NCI-H748 (cell line): ENCODE measurements around the gene DIDO1.

Source experiments
- DNase-seq: peaks from one replicate; lab custom pipeline; 2025; ENCODE audit not compliant: unreplicated experiment; lab: John Stamatoyannopoulos, UW

The DIDO1 gene

DNA sequence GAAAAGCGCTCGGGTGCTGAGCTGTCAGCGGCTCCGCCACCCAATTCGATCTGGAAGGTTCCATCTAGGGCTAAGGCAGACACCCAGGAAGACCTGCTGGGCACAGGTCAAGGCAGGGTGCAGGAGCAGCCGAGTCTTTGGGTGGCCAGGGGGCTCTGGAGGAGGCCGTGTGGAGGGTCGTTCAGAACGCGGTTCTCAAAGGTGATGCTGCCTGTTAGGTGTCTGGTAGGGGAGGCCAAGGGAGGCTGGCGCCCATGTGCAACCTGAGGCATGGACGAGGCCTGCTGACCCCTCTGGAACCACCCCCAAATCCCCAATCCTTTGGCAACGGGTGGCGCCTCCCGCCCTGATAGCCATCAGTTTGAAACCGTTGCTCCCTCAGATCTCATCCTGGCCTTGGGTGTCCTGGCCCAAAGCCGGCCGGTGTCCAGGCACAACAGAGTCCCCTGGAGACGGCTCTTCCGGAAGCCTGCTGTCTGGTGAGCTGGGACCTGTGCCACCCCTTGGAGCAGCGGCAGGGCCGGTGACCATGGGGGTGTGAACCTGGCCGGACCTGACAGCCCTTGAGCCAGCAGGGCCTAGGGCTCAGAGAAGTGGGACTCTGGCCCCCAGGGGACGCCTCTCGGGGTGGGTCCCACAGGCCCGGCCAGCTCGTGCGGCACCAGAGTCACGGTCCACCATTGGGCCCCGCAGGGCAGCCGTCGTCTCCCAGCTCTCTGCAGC lies 36.7 kb upstream of the DIDO1 start:
- DNase-seq = no peak

DNA sequence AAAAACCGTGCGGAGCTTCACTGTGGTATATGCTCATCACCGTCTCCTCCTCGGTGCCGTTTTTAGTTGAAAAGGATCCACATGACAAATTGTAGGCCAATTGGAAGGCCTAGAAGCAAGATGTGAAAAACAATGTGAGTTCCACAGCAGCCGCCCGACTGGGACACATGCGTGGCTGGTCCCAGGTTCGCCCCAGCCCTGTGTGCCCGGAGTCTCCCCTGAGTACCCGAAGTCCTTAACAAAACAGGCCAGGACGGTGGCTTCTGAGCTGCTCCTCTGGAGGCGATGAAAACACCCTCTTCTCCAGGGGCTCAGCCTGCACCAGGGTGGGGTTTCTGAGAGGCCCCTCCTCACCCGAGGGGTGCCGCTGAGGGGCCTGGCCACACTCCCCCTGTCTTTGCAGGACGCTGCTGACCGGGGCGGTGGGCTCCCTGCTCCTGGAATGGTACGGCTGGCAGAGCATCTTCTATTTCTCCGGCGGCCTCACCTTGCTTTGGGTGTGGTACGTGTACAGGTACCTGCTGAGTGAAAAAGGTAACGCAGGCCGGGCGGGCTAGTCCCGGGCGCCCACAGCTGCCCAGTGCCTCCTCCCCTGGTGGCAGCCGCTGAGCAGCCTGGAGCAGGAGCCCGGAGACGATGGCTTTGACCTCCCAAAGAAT lies 36.0 kb upstream of the DIDO1 start:
- DNase-seq = no peak

DNA sequence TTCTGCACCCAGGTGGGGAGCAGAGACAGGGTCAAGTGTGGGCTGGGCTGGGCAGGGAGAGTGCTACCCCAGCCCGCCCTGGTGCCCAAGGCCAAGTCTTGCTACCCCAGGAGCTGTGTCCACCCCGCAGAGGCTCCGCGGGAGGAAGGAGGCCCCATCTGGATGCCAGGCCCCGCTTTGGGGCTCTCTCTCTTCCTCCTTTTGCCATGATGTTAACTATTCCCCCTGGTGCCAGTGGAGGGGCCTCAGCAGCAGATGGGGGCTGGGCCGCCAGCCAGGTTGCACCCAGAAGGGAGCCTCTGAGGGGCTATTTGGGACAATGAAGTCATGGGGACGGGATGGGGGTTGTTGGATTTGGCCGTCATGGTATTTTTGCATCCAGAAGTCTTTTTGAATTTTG lies 35.5 kb upstream of the DIDO1 start:
- DNase-seq = no peak

DNA sequence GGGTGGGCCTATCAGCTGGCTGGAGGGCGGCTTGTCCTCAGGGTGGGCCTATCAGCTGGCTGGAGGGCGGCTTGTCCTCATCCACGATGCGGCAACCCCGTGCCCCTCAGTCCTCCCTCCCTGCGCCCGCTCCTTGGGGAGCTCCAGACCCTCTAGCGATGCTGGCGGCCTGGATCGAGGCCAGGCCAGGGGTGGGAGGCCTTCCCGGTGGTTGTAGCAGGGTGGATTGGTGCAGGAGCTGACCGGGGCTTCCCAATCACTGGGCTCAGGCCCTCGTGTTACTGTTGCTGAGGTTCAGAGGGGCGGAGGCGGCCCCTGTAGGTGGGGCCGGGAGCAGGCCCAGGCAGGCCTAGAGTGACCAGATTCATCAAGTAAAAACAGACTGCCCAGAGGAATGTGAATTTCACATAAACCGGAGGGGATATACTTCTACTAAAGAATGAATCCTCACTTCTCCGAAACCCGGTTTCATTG lies 35.0 kb upstream of the DIDO1 start:
- DNase-seq = peak; percentile 56

DNA sequence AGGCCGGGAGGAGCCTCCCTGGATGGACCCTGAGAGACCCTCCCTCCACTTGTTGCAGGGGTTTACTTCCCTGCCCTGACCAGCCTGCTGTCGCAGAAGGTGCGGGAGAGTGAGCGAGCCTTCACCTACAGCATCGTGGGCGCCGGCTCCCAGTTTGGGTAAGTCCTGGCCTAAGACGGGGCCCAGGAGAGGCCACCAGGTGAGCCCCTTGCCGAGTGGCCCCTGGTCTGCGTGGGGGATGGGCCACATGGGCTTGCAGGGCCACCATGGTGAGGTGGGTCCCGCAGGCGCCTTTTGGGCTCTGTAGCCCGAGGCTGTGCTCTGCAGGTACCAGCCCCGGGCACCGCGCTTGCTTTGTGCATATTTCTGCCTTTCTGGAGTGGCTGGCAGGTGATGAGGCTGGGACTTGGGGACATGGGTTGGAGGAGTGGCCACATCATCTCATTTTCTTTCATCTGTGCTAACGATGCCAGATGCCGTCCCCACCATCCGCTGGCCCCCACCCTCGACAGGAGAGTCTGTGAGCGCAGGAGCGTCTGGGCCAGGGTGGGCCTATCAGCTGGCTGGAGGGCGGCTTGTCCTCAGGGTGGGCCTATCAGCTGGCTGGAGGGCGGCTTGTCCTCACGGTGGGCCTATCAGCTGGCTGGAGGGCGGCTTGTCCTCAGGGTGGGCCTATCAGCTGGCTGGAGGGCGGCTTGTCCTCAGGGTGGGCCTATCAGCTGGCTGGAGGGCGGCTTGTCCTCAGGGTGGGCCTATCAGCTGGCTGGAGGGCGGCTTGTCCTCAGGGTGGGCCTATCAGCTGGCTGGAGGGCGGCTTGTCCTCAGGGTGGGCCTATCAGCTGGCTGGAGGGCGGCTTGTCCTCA lies 34.4 kb upstream of the DIDO1 start:
- peak; percentile 80 for DNase-seq

GRCh38 chr20:62959998-62960436 lies 33.7 kb upstream of the DIDO1 start:
- no peak for DNase-seq

DNA sequence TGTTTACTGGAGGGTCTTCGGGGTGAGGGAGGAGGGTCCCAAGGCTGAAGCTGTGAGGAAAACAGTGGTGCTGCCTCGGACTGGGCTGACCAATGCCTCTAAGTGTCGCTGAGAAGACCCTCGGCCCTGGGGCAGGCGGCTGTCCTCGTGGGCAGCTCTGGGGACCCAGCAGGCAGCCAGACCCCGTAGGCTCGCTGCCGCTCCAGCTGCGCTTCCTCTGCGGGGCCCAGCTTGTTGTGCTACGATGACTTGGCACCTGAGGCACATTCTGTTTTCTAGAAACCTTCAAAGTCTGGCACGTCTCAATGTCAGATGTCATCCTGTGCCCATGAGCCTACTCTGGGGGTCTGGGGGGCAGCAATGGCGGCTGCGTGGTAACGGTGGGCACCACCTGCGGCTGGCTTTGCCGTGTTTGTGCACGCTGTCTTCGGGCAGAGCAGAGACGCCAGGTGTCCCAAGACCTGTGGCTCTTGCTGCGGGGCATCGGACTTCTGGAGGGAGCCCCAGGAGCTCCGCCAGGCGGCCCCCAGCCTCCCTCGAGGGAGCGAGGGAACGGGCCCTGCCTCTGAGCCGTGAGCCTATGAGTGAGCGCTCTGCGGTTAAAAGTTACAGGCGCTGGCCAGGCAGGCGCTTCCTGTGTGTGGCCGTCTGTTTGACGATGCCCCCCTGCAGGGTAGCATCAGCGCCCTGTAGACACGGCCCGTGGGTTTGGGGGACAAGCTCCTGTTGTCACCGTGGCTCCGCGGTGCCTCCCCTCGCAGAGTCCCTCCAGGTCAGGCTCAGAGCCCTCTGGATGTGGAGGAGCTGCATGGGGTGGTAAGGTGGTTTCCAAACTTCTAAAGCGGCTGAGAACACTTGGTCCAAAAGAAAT lies 33.0 kb upstream of the DIDO1 start:
- DNase-seq = no peak

- DNase-seq = no peak
These were observed 32.2 kb upstream of the DIDO1 start for GRCh38 chr20:62958388-62959100.

GRCh38 chr20:62957136-62958117 lies 31.1 kb upstream of the DIDO1 start:
- no peak for DNase-seq

GRCh38 chr20:62956387-62957135 lies 30.3 kb upstream of the DIDO1 start:
- no peak for DNase-seq

DNA sequence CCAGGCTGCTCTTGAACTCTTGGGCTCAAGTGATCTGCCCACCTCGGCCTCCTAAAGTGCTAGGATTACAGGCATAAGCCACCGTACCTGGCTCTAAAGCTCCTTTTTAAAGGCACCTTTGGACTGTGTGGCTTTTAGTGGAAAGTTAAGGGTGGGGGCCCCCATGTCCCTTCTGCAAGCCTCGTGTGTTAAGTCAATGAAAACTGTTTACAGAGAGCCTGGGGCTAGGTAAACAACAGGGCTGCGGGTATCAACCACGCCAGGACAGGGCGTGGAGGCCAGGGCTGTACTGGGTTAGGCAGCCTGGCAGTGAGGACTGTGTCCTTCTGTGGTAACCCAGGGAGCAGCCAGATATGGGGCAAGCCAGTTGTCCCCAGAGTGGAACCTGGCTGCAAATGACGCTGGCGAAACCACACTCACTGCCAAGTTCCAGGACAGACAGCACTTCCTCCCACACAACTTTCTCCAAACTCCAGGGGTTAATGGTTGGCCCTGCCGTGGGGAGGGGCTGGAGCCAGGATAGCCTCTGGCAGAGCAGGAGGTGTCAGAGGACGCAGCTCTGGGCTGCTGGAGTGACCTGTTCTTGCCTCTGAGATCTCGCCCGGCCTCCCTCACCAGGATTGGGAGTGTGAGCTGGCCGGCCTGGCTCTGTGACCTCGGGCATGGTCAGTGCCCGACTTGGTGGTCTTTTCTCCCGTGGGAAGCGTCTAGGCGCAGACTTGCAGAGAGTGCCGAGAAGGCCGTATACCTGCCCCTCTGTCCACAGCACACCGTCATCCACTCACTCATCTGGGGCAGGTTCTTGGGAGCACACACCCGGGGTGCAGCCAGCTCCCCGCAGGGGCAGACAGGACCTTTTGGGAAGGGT lies 29.4 kb upstream of the DIDO1 start:
- DNase-seq = no peak

DNA sequence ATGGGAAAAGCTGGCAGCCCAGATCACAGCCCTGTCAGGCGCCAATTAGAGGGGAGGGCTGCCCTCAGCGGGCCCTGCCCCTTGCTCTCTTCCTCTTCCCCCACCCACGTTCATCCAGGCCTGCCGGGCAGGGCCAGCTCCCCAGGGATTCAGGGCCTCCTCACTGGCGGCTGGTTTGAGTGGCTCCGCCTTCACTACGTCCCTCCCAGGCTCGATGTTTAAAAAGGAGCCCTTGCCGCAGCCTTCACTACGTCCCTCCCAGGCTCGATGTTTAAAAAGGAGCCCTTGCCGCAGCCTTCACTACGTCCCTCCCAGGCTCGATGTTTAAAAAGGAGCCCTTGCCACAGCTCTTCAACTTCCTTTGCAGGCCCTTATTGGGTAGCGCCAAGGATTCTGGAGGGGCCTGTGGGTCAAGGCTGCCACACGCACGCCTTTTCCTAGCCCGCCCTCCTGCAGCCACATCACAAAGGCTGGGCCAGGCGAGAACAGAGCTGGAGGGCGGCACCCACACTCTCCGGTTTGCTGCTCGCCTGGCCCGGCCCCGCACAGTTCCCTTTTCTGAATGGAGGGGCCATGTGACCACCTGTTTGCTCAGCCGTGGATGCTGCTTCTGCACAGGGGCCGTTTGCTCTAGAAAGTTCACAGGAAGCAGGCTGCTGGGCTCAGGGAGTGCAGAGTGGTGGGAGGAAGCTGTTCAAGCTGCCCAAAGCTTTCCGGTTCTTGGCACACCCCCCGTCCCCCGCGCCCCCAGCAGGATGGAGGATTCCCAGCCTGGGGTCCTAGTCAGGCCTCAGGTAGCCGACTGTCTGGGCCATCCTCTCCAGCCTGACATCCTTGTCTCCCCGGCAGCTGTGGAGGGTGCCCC lies 27.8 kb upstream of the DIDO1 start:
- DNase-seq = peak; percentile 76

DNA sequence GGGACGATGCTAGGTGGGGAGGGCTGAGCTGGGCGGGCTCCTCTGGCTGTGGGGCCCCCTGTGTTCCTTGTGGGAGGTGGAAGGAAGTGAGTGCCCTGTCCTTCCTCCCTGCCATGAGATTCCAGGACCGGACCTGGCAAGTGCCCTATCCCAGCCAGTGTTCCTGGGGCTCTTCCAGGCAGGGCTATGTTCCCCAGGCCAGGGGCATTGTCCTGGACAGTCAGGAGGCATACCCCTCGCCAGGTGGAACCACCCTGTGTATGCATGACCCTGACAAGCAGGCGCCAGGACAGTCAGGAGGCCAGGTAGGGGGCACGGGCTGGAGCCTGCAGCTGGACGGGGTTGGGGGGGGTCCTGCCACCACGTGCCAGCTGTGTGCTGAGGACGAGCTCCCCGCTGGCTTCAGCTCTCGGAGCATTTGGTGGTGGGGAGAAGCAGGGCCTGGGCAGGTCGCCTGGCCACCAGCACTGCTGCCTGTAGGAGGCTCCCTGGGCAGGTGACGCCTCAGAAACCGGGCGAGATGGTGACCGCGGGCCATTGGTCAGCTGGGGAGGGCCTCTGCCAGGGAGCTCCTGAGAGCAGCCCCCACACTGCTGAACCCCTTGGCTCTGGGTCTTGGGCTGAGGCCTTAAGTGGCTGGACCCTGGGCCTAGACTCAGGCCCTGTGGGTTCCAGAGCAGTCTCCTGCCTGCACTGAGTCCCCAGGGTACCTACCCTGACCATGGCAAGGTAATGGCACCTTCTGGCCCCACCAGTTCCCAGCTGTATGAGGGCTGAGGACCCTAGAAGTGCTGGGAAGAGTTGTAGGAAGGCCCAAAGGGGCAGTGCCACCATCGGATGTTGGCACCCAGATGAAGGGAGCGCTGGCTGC lies 26.9 kb upstream of the DIDO1 start:
- DNase-seq = no peak

DNA sequence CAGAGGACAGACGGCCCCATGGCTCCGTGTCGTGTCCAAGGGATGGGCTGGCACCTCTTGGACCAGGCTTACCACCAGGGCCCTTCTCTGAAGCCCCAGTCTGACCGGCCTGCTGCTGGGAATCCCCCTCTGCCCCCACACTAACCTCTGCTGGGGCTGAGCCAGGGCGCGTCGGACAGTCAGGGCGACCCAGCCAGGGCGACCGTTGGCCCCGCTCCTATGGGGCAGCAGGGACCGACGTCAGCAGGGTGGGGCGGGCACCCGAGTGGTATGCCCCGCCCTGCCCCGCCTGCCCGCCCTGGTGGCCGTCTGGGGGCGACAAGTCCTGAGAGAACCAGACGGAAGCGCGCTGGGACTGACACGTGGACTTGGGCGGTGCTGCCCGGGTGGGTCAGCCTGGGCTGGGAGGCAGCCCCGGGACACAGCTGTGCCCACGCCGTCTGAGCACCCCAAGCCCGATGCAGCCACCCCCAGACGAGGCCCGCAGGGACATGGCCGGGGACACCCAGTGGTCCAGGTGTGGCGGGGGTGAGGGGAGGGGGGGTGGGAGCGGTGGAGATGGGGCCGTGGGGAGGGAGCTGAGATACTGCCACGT lies 26.2 kb upstream of the DIDO1 start, which contains the start of gene SLC17A9:
Gene SLC17A9, plus strand, starts transcription at position 337 of the 595 bp plus-strand sequence. Its CDS starts 122 bp downstream, at position 459.
- DNase-seq = no peak

- DNase-seq = no peak
These were observed 25.6 kb upstream of the DIDO1 start for GRCh38 chr20:62951896-62952372.
